Left renal cortex interstitium (tissue), 4 donors: ENCODE results near the gene ZNF513. TPM values are rescaled to one million over a fixed set of nuclear protein-coding genes. Genes with fewer than 3 reads are reported as not detected.
"Not testable (repeated sequence)": the region's sequence is repeated elsewhere in the genome, so short reads cannot be mapped to it uniquely, and the experiment has no call there.

ENCODE experiments used
- DNase-seq, 4 donors: peaks; one replicate each; pipeline ENCODE4 v3.0.0-alpha.2; 2013; ENCODE audit warnings: low read depth in 4 of 4, low spot score in 2 of 4, missing footprints in 1 of 4
- polyA plus RNA-seq, 4 donors: library from polyadenylated mRNA; unstranded; fragments of 120-200 nt; gene quantifications; one replicate each; pipeline ENCODE4 v1.2.1, GENCODE V29; 2013; ENCODE audit not compliant: insufficient read length in 4 of 4

The ZNF513 gene
- 10 to 100 TPM; 16.4 to 28.5 (median 21.2) TPM for polyA plus RNA-seq

DNA sequence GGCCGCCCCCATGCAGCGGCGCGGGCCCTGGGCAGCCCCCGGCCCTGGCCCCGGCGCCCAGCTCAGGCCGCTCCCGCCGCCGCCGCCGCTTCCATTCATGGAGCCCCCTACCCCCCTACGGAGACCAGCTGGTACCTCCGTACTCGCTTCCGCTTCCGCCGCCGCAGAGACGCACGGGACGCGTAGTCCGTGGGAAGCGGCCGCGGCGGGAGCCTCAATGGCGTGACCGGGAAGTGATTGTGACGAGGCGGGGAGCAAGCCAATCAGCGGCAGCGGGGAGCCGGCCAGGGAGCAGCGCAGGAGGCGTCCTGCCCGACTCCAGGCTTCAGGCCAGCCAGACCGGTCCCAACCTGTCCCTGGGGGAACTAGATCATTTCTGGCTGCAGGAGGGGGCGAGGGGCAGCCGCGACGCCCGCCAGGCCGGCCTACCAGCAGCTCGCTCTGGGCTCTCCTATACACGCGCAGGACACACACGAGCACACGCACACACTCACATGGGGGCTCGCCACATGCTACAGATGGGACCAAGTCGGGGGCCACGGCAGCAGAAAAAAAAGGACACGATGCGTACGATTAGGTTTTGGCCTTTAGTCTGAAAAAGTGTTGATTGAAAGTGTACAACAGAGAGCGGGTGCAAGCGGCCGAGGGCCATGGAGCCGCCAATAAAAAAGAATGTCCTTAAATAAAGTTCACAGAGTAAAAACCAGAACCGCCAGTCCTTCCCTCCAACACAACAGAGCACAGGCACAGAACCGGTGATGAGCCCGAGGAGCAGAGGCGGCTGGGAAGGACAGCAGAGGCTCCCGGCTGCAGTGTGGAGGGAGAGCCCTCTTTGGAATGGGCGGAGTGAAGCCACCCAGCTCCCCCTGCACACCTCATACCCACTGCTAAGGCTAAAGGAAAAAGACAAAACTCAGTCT, at the start of gene ZNF513:
TSS of gene ZNF513 (minus strand) at position 109 of the 920 bp plus-strand sequence. CDS start 208 bp downstream, outside the sequence.
- peak; percentile 66 to 92 (median 83) for DNase-seq

- peak; percentile 49 to 63 (median 58) for DNase-seq
Measured at GRCh38 chr2:27428978-27429541, 48.5 kb upstream of the ZNF513 start.

- peak; percentile 82 to 93 (median 89) for DNase-seq
Measured at GRCh38 chr2:27428213-27428977, 47.9 kb upstream of the ZNF513 start, which contains the start of gene NRBP1. Gene NRBP1, plus strand, starts transcription at chr2:27428631. Its CDS starts 4,643 bp downstream, at chr2:27433274.

DNA sequence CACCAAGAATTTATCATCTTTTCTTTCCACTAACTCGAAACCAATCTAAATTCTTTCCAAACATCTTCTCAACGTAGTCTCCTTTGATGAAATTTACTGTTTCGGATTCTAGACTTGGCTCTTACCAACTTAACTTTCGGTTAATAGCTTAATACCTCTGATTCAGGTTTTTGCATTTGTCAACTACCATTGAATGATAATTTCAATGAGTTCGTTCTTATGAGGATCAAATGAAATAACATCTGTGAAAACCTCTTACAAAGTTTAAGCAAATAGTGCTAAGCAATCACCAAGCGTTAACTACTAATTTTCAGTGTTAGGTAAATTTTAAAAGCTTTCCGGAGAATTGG, 47.3 kb upstream of the ZNF513 start:
- DNase-seq: no peak

DNA sequence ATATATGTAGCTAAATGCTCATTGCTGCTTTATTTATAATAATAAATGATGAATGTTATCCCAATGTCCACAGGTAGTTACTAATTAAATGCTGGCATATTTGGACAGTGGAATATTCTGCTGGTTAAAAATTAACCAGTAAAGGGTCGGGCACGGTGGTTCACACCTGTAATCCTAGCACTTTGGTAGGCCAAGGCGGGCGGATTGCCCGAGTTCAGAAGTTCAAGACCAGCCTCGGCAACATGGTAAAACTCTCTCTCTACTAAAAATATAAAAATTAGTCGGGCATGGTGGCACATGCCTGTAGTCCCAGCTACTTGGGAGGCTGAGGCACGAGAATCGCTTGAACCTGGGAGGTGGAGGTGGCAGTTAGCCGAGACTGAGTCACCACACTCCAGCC, 44.5 kb upstream of the ZNF513 start:
- DNase-seq: not testable (repeated sequence)

GRCh38 chr2:27422958-27423357, 42.4 kb upstream of the ZNF513 start:
- no peak for DNase-seq

- DNase-seq: no peak
Measured at GRCh38 chr2:27421660-27422250, 41.2 kb upstream of the ZNF513 start.

DNA sequence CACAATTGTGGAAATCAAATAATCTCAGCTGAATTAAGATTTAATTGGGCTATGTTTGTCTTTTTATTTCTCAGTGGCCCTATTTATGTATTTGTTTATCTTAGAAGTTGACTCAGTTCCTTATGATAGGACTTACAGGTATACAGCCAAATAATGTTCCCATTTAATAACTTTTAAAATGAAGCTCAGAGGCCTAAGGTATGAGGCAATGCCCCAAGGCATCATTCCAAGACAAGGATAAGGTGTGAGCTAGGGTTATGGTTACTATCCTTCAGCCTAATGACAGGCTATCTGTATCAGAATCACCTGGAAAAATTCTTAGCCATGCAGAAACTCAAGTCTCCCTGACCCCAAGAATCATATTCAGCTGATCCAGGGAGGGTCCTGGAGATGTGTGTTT, 40.5 kb upstream of the ZNF513 start:
- DNase-seq: no peak

- no peak for DNase-seq
Measured at GRCh38 chr2:27416151-27416550, 35.6 kb upstream of the ZNF513 start.

DNA sequence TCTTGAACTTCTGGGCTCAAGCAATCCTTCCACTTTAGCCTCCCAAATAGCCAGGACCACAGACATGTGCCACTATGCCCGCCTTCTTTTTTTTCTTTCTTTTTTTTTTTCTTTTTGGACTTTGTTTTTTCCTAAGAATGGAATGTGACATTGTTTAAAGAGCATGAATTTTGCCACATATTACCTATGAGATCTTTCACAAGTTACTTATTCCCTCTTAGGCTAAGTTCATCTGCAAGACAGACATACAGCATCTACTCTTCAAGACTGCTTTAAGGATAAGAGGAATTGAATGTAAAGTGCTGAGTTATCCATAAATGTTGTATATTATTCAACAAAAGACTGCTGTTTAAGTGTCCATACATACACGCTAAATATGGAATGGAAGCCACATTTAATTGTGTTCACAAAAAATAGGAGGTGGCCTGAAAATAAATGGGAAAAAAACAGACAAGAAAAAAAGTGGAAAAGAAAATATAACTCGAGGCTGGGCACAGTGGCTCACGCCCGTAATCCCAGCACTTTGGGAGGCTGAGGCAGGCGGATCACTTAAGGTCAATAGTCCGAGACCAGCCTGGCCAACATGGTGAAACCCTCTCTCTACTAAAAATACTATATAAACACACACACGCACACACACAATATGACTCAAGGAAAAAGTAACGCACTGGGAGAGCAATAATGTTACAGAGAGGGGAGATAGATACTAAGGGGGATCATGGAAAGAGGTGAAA, 32.1 kb upstream of the ZNF513 start:
- DNase-seq: no peak

DNA sequence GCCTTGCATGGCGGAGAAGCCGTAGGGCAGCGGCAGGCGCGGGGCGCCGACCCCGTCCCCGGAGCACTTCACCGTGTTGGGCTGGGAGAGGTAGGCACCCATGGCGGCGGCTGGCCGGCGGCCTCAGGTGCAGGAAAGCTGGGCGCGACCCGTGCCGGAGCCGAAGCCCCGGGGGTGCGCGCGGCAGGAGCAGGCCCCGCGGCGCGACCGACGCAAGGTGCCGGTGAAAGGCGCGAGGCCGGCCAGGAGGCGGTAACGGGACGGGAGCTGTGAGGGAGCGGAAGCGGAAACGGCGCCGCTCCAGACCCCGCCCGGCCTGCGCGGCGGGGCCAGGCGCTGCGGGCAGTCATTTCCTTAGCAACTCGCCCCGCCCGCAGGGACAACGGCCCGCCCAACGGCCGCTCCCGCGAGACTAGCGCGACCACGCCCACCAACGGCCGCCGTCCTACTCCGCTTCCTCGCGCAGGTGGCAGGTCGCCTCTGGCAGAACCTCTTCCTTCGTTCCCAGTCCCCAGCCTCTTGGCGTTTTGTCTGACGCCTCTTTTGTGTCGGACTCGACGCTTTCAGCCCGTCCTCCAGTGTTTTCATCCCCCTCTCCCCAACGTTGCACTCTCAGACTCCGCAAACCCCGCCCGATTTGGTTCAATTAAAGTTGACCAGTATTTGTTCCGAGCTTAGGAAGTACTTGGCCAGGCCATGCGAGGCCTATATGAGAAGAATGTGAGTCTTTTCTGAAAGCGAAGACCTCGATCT, 29.0 kb upstream of the ZNF513 start, which contains the start of gene PPM1G:
TSS of gene PPM1G (minus strand) at position 271 of the 753 bp plus-strand sequence. CDS start at position 102, 169 bp downstream.
- DNase-seq: peak; percentile 81 to 91 (median 86)

DNA sequence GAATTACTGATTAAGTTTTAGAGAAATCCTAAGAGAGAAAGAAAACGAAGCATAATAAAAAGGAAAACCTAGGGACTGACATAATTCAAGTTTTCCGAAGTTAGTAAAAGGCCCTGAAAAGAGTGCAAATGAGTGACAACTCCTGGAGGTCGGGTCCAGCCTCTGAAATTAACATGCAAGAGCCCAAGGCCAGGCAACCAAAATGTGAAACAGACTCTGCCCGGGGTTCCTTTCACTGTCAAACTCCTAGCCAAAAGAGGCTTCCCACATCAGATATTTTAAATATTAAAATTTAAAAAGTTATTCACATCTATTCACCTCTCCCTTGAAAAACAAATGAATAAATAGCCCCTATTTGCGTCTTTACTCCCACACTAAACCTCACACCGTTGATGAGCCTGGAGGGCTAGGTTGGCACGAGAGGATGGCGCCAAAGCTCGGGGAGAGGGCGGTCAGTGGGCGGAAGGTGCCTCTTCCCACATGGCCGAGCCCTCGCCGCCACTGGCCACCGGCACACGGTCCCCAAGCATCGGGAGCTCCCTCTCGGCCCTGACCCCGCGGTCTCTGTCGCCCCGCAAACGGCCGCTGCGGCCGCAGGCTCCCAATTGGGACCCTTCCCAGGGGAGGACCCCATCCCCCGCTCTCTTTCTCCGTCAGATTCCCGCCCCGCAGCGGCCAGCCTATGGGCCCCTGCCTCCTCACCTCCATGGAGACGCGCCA, 28.2 kb upstream of the ZNF513 start:
- no peak for DNase-seq

DNA sequence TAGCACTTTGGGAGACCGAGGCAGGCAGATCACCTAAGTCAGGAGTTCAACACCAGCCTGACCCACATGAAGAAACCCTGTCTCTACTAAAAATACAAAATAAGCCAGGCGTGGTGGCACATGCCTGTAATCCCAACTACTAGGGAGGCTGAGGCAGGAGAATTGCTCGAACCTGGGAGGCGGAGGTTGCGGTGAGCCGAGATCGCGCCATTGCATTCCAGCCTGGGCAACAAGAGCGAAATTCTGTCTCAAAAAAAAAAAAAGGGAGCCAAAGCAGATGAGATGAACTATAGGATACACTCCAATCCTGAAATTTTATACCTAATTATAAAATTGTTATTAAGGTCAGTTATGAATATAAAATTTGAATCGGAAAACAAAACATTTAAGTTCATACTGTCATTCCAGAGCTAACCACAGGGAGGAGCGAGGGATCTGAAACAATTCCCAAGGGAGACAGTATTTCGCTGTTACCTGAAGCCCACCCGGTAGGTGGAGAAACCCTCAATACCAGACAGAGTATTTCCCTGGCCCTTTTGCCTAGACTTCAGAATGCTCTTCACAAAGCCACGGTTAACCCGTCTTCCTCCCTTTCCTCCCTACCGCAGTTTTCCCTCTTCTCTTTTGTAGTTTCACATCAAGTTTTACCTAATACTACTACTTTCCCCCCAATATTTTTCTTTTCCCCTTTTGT, 27.4 kb upstream of the ZNF513 start:
- peak in 1 of 4 donors; percentile 40 for DNase-seq

- DNase-seq: no peak
Measured at GRCh38 chr2:27400348-27401135, 20.0 kb upstream of the ZNF513 start.

- DNase-seq: no peak
Measured at GRCh38 chr2:27398962-27399361, 18.4 kb upstream of the ZNF513 start.

GRCh38 chr2:27393225-27393624, 12.7 kb upstream of the ZNF513 start:
- DNase-seq: no peak
